Measurements from ENCODE around the gene DEGS2. TPM values are rescaled to one million over a fixed set of nuclear protein-coding genes. Genes with fewer than 3 reads are reported as not detected.

The DEGS2 gene
- total RNA-seq, 1 experiment from 2014 or later: 0.07 TPM

- no peak for DNase-seq (ENCODE audit: unreplicated experiment)
- H3K27me3 Mint-ChIP-seq (ENCODE audit: insufficient read depth, unreplicated experiment): no peaks in the 10 kb centered on the region
- no peaks in the 10 kb centered on the region for H3K36me3 Mint-ChIP-seq (ENCODE audit: insufficient read depth, unreplicated experiment)
- intact Hi-C loops (cut with micrococcal nuclease): loop anchor here (1.0 to 2.0 kb wide), 4 partner anchors 45 to 120 kb away; no protein-coding TSS in a partner anchor
- ChIA-PET POLR2A (interaction anchor here (1.0 to 2.9 kb wide), 13 partner anchors 12 to 221 kb away, joined by 3 to 31 read pairs (median 5); no protein-coding TSS in a partner anchor), CTCF (interaction anchor here (0.6 to 4.6 kb wide), 33 partner anchors 12 to 284 kb away, joined by 3 to 68 read pairs (median 6); no protein-coding TSS in a partner anchor)
- peaks cover 11% of the 10 kb centered on the region for H3K4me1 Mint-ChIP-seq (ENCODE audit: insufficient read depth, unreplicated experiment)
- no peak for TF ChIP-seq CTCF (IDR thresholded peaks at IDR 0.05; ENCODE audit: unreplicated experiment)
- TSS peak; percentile 83 for BruUV-seq (replicated peaks)
- peak overlapping the region; percentile 70 for H3K4me3 Mint-ChIP-seq (ENCODE audit: unreplicated experiment)
- no peaks in the 10 kb centered on the region for H3K9me3 Mint-ChIP-seq (ENCODE audit: unreplicated experiment)
- H3K27ac Mint-ChIP-seq (ENCODE audit: low read depth, unreplicated experiment): peak overlapping the region; percentile 89
These were observed 32.8 kb upstream of the DEGS2 start for GRCh38 chr14:100192250-100192671.

- Mint-ChIP-seq H3K27ac (ENCODE audit: low read depth, unreplicated experiment) (peak overlapping the region; percentile 89), H3K9me3 (ENCODE audit: unreplicated experiment) (no peaks in the 10 kb centered on the region), H3K27me3 (ENCODE audit: insufficient read depth, unreplicated experiment) (no peaks in the 10 kb centered on the region), H3K4me3 (ENCODE audit: unreplicated experiment) (peak overlapping the region; percentile 70), H3K36me3 (ENCODE audit: insufficient read depth, unreplicated experiment) (no peaks in the 10 kb centered on the region), H3K4me1 (ENCODE audit: insufficient read depth, unreplicated experiment) (peaks cover 11% of the 10 kb centered on the region)
- no peak for DNase-seq (ENCODE audit: unreplicated experiment)
- no TSS peak for BruUV-seq (replicated peaks)
- intact Hi-C loops (cut with micrococcal nuclease): loop anchor here (1.0 to 2.0 kb wide), 4 partner anchors 45 to 119 kb away; no protein-coding TSS in a partner anchor
- ChIA-PET POLR2A (interaction anchor here (1.1 to 2.9 kb wide), 8 partner anchors 12 to 217 kb away, joined by 3 to 31 read pairs (median 6); no protein-coding TSS in a partner anchor), CTCF (interaction anchor here (0.6 to 4.6 kb wide), 25 partner anchors 12 to 284 kb away, joined by 3 to 68 read pairs (median 8); no protein-coding TSS in a partner anchor)
- TF ChIP-seq CTCF (IDR thresholded peaks at IDR 0.05; ENCODE audit: unreplicated experiment): no peak
These were observed 32.3 kb upstream of the DEGS2 start for GRCh38 chr14:100191584-100192249.

- no peaks in the 10 kb centered on the region for H3K36me3 Mint-ChIP-seq (ENCODE audit: insufficient read depth, unreplicated experiment)
- H3K27me3 Mint-ChIP-seq (ENCODE audit: insufficient read depth, unreplicated experiment): no peaks in the 10 kb centered on the region
- no peak for TF ChIP-seq CTCF (IDR thresholded peaks at IDR 0.05; ENCODE audit: unreplicated experiment)
- no TSS peak for BruUV-seq (replicated peaks)
- no peak for DNase-seq (ENCODE audit: unreplicated experiment)
- no peak overlapping the region for H3K4me3 Mint-ChIP-seq (ENCODE audit: unreplicated experiment)
- intact Hi-C loops (cut with micrococcal nuclease): no loop called here
- ChIA-PET CTCF (interaction anchor here (0.6 to 4.6 kb wide), 7 partner anchors 81 to 322 kb away, joined by 3 to 68 read pairs (median 3); no protein-coding TSS in a partner anchor), POLR2A (no interaction called here)
- H3K27ac Mint-ChIP-seq (ENCODE audit: low read depth, unreplicated experiment): no peak overlapping the region
- peaks cover 11% of the 10 kb centered on the region for H3K4me1 Mint-ChIP-seq (ENCODE audit: insufficient read depth, unreplicated experiment)
- no peaks in the 10 kb centered on the region for H3K9me3 Mint-ChIP-seq (ENCODE audit: unreplicated experiment)
These were observed 30.7 kb upstream of the DEGS2 start for GRCh38 chr14:100190126-100190525.

GRCh38 chr14:100188392-100189030 is 29.1 kb upstream of the DEGS2 start:
- DNase-seq (ENCODE audit: unreplicated experiment): no peak
- ChIA-PET CTCF (interaction anchor here (0.5 to 0.6 kb wide), 3 partner anchors 194 to 1571 kb away, joined by 3 read pairs; no protein-coding TSS in a partner anchor), POLR2A (interaction anchor here (0.7 kb wide), 1 partner anchor 1774 kb away, joined by 4 read pairs; no protein-coding TSS in a partner anchor)
- Mint-ChIP-seq H3K27ac (ENCODE audit: low read depth, unreplicated experiment) (no peak overlapping the region), H3K36me3 (ENCODE audit: insufficient read depth, unreplicated experiment) (no peaks in the 10 kb centered on the region), H3K4me1 (ENCODE audit: insufficient read depth, unreplicated experiment) (peaks cover 10% of the 10 kb centered on the region), H3K9me3 (ENCODE audit: unreplicated experiment) (no peaks in the 10 kb centered on the region), H3K4me3 (ENCODE audit: unreplicated experiment) (no peak overlapping the region), H3K27me3 (ENCODE audit: insufficient read depth, unreplicated experiment) (no peaks in the 10 kb centered on the region)
- intact Hi-C loops (cut with micrococcal nuclease): no loop called here
- BruUV-seq (replicated peaks): no TSS peak
- TF ChIP-seq CTCF (IDR thresholded peaks at IDR 0.05; ENCODE audit: unreplicated experiment): no peak

Data from MCF 10A (cell line).